A549 (cell line): ENCODE measurements around the gene TROAP.

Experiments
- CEBPB ChIP-seq, 2 experiments: fragments of >200 bp in 1 of 2; sonication (Bioruptor Twin) in 1 of 2; formaldehyde crosslinking in 1 of 2; IDR thresholded peaks; 2 replicates each; pipeline ENCODE4 v1.6.1; 2012 to 2016
- CTCF ChIP-seq: fragments of >200 bp; sonication (Bioruptor Twin); formaldehyde crosslinking; IDR thresholded peaks from 3 replicates; pipeline ENCODE4 v1.5.1; 2016
- EP300 ChIP-seq, 2 experiments: fragments of >200 bp; sonication (Bioruptor Twin); formaldehyde crosslinking; IDR thresholded peaks; 2 replicates in 1 of 2; 3 replicates in 1 of 2; pipeline ENCODE4 v1.6.1; 2016 to 2017
- HOXA7 ChIP-seq: fragments of 250-450 bp; sonication (Bioruptor Pico); IDR thresholded peaks from 2 replicates; pipeline ENCODE4 v1.5.0; 2020; ENCODE audit warnings: mild to moderate bottlenecking, moderate library complexity
- JUNB ChIP-seq: fragments of >200 bp; sonication (Bioruptor Twin); formaldehyde crosslinking; IDR thresholded peaks from 2 replicates; pipeline ENCODE4 v1.6.1; 2016
- POLR2A ChIP-seq: IDR thresholded peaks from 2 replicates; pipeline ENCODE4 v1.6.1; 2012; ENCODE audit warnings: mild to moderate bottlenecking, low read length
- RFX5 ChIP-seq: fragments of 450-650 bp; IDR thresholded peaks from 2 replicates; pipeline ENCODE4 v1.7.1; 2014; ENCODE audit warnings: antibody characterized with exemption, mild to moderate bottlenecking, moderate library complexity
- TFCP2L1 ChIP-seq: fragments of 250-450 bp; sonication (Bioruptor Pico); IDR thresholded peaks from 2 replicates; pipeline ENCODE4 v1.5.0; 2021; ENCODE audit warnings: mild to moderate bottlenecking
- USF2 ChIP-seq: fragments of 450-650 bp; IDR thresholded peaks from 2 replicates; pipeline ENCODE4 v1.6.1; 2014; ENCODE audit warnings: antibody characterized with exemption
- TF ChIP-seq, protein P1 (sequence below): IDR thresholded peaks from 2 replicates; pipeline ENCODE4 v1.6.1; 2012

DNA sequence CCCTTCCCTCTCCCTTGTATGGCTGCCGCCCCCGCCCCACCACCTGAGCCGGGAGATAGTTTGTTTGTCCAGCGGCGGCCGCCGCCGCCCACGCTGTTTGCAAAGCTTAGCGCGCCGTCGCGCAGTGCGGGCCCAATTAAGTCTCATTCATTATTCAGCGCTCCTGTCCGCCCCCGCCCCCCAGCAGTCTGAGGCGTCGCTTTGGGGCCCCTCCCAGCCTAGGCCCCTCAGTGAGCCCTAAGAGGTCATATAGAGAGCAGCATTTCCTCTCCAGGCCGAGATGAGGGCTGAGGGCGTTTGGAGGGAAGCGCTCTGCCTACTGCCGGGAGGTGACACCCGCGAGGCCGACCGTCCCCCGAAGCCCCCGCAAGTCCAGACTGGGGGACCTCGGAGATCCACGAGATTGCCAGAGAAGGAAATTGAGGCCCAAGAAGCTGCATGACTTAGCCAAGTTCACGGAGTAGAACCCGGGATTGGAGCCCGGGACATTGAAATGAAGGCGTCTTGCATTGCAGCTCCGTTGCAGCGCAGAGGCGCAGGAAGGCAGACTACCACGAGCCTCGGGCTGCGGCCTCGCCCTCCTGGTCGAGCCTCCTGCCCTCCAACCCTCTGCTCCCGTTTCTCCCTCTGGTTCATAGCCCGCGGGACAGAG, 23.7 kb downstream of the TROAP start, which contains the start of gene DNAJC22:
- no peak for TF ChIP-seq CEBPB (IDR thresholded peaks at IDR 0.05)
- TF ChIP-seq CTCF = no peak
- no peak for TF ChIP-seq EP300 (IDR thresholded peaks at IDR 0.05)
- no peak for TF ChIP-seq RFX5
- TF ChIP-seq USF2 = no peak
- no peak for TF ChIP-seq POLR2A
- TF ChIP-seq, protein P1, sequence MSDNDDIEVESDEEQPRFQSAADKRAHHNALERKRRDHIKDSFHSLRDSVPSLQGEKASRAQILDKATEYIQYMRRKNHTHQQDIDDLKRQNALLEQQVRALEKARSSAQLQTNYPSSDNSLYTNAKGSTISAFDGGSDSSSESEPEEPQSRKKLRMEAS = no peak
- TF ChIP-seq TFCP2L1 (CRISPR knock-in tag) = no peak
- no peak for TF ChIP-seq JUNB
- no peak for TF ChIP-seq HOXA7 (CRISPR knock-in tag)
